HG03571 (cell line): ENCODE measurements around the gene ASMTL.

ENCODE experiments used
- ATAC-seq: cut with Tn5 transposase; IDR thresholded peaks from one replicate; pipeline ENCODE4 v1.9.1; 2021; ENCODE audit not compliant: unreplicated experiment

The ASMTL gene

DNA sequence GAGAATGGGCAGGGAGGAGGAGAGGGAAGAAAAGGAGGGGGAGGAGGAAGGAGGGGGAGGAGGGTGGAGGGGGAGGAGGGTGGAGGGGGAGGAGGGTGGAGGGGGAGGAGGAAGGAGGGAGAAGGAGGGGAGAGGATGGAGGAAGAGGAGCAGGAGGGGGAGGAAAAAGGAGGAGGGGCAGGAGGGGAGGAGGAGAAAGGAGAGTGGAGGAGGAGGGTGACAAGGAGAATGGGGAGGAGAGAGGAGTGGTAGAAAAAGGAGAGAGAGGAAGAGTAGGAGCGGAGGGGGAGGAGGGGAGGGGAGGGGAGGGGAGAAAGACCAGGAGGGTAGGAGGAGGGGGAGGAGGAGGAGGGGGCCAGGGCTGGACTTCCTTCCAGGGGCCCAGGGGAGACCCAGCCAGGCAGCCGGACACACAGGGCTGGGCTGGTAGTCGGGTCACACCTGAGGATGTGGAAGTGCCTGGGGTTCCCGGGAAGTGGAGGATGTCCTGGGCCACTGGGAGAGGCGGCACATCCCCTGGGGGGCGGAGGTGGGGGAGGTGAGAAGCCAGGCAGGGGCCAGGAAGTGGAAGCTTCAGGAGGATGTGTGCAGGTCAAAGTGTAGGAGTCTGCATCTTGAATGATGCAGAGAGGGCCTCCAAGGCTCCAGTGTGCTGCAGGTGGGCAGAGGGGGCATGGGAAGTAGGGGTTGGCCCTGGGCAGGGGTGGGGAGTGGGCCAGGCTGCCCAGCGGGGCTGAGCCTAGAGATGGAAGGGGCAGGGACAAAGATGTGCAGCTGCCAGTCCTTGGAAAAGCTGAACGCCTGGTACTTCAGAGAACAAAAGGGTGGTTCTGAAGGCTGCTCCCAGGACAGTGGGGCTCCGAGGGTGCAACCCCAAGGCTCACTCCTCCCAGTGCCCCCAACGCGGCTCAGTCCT, 97.3 kb downstream of the ASMTL start:
- no peak for ATAC-seq

DNA sequence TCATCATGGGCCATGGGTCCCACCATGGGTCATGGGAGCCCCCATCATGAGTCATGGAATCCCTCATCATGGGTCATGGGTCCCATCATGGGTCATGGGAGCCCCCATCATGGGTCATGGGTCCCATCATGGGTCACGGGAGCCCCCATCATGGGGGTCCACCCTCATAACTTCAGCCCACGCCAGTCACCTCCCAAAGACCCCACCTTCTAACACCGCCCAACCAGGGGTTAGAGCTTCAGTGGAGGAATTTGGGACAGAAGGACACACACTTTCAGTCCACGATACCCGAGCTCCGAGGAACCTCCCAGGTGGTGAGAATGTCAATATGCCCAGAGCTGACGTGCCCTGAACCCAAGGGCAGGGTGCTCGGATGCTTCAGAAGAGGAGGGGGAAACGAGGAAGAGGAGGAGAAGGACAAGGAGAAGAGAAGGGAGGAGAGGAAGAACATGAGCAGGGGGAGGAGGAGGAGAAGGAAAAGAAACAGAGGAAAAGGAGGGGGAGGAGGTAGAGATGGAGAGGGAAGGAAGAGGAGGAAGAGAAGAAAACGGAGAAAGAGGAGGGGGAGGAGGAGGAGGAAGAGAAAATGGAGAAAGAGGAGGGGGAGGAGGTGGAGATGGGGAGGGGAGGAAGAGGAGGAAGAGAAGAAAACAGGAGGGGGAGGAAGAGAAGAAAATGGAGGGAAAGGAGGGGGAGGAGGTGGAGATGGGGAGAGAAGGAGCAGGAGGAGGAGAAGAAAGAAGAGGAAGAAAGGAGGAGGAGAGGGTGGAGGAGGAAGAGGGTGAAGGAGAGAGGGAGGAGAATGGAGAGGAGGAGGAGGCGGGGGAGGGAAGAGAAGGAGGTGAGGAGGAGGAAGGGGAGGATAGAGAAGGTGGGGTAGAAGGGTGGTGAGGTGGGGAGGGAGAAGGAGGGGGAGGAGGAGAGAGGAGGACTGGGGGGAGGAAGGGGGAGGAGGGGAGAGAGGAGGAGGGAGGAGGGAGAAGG, 98.4 kb downstream of the ASMTL start:
- no peak for ATAC-seq
